ENCODE results near the gene SLC4A11.

Gene SLC4A11

DNA sequence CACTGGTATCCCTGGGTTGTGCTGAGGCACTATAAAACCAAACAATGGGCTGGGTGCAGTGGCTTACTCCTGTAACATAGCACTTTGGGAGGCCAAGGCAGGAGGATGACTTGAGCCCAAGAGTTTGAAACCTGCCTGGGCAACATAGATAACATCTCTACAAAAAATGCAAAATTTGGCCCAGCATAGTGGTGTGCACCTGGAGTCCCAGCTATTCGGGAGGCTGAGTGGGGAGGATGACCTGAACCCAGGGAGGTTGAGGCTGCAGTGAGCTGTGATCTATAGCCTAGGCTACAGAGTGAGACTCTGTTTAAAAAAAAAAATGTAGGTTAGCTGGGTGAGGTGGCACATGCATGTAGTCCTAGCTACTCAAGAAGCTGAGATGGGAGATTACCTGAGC is 7.7 kb upstream of the SLC4A11 start:
- no peak for DNase-seq (ENCODE audit: low spot score)

DNA sequence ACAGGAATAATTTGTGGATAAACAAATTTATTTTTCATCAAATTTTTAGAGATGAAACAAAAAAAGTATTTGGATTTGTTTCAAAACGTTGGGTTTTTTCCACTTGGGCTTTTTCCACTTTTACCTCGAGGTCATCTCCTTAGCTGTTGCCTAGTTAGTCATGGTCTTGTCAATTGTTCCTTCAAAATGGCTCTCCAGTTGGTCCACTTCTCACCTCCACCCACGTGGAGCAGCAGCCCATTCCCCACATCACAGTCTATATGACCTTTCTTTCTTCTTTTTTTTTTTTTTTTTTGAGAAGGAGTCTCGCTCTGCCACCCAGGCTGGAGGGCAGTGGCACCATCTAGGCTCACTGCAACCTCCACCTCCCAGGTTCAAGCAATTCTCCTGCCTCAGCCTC is 6.7 kb upstream of the SLC4A11 start:
- DNase-seq (ENCODE audit: low spot score), result no peak

- DNase-seq (ENCODE audit: low spot score), result no peak
Measured at GRCh38 chr20:3245156-3245555, 6.2 kb upstream of the SLC4A11 start.

DNA sequence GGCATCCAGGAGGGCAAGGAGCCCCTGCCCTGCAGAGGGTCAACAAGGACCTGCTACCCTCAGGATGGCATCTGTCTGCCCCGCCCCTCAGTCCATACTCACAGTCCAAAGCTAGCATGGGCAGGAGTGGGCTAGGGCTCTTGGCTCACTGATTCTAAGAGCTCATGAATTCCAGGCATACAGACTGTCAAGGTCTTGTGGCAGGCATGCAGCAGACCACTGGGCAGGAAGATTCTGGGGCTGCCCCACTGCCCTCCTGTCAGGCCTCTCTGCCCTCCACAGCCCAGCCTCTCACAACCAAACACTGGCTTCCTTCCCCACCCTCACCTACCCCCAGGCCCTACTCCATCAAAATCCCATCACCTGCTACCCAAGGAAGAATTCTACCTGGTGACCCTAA is 5.6 kb upstream of the SLC4A11 start:
- no peak for DNase-seq (ENCODE audit: low spot score)

DNA sequence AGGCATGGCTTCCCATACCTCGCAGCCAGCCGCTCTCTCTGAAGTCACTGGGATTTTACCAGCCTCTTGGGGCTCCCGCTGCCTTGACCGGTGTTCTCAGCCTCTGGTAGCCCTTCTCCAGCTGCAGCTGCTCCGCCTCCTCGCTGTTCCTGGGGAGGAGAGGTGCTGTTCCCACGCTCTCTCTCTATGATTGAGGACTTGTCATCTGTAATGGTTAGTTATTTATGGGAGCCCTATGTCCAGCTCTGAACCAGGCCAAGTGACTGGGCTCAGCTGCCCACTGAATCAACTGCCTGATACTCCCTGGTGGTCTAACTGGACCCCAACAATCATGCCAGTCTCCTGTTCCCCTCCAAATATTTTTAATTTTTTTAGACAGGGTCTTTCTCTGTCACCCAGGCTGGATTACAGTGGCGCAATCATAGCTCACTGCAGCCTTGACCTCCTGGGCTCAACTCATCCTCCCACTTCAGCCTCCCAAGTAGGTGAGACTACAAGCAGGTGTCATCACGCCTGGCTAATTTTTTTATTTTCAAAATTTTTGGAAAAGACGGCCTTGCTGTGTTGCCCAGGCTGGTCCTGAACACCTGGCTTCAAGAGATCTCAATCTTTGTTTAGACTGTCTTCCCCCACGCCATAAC is 4.8 kb upstream of the SLC4A11 start:
- no peak for DNase-seq (ENCODE audit: low spot score)

- DNase-seq (ENCODE audit: low spot score), result no peak
Measured at GRCh38 chr20:3242172-3242692, 3.2 kb upstream of the SLC4A11 start.

DNA sequence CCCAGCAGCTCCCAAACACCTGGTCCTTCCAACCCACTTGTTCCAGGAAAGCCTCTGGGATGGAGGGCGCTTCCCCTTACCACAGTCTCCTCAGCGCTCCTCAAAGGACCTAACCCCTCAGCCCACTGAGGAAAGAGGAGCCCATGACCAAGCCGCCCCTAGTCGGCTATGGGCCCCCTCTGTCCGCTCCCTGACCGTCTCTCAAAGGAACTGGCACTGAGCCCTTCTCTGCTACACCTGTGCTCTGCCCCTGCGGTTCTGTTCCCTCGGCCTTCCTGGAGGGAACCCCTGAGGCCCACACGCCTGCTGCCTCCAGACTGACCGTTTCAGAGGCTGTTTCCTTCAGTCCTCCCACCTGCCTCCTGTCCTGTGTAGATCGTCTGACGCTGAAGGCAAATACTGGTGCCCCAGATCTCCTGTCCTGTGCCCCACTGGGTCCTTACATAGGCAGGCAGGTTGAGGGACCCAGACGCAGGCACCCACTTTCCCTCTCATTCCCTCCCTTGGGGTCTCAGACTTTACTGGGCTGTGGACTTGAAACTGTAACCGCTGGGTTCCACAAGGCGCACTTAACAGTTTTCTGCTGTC is 1.9 kb upstream of the SLC4A11 start:
- no peak for DNase-seq (ENCODE audit: low spot score)

DNA sequence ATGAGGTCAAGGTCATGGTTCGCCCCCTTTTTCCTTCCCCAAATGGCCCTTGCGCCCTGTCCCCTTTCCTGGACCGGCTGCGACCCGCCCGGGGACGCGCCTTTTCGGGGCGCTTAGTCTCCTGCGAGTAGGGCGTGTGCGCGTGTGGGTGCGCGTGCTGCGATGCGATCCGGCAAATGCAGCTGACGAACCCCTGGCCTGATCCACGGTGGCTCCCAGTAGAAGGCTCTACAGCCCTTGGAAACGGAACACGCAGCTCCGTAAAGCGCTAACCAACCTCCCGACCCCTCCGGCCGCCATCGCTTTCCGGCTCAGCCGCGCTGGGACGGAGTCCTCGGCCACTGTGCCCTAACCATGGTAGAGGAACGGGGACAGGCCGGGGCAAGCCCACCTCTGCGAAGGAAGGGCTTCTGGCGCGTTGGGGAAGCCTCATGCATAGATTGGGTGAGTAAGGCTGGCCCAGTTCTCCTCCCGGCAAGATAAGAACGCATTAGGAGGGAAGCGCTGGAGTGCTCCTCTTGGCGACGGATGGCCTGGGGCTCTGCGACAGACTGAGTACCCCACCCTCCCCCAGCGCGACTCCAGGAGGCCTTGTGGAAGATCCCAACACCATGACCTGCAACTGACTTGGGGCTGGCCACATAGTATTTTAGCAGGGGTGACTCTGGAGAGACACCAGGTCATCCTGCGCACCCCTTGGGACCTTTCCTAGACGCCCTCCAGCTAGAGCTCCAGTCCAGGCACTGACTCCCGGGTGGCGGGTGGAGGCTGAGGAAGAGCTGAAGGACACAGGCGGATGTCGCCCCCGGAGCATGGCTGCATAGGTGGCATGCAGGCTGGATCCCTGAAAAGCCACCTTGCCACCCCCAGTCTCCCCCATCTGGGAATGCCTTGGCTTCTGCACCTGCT is 1.1 kb upstream of the SLC4A11 start:
- peak; percentile 56 for DNase-seq (ENCODE audit: low spot score)

- DNase-seq (ENCODE audit: low spot score), result peak; percentile 80
Measured at GRCh38 chr20:3238616-3239025, 369 bp downstream of the SLC4A11 start.

- DNase-seq (ENCODE audit: low spot score), result no peak
Measured at GRCh38 chr20:3237958-3238615, 903 bp downstream of the SLC4A11 start.

GRCh38 chr20:3237011-3237957 is 1.7 kb downstream of the SLC4A11 start:
- DNase-seq (ENCODE audit: low spot score), result no peak

GRCh38 chr20:3235666-3236324 is 3.2 kb downstream of the SLC4A11 start:
- DNase-seq (ENCODE audit: low spot score), result no peak

DNA sequence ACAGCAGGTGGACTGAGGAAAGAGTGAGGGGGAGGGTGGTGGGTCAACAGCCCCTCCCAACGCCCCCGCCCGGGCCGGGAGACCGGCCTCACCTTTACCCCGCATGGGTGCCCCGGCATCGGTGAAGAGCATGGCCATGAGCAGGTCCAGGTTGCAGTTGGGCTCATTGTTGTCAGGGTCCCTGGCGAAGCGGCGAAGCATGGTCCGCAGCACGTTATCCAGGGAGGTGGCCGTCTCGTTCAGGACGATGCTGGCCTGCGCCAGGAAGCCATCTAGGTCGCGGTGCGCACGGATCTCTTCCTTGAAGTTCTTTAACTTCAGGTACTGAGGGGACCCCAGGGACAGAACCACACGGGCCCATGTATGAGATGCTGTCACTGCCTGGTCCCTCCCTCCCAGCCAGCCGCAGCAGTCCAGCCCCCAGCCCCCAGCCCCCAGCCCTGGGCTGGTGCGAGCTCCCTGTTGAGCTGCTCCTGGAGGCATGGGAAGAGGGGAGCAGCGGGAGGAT is 4.9 kb downstream of the SLC4A11 start:
- no peak for DNase-seq (ENCODE audit: low spot score)

DNA sequence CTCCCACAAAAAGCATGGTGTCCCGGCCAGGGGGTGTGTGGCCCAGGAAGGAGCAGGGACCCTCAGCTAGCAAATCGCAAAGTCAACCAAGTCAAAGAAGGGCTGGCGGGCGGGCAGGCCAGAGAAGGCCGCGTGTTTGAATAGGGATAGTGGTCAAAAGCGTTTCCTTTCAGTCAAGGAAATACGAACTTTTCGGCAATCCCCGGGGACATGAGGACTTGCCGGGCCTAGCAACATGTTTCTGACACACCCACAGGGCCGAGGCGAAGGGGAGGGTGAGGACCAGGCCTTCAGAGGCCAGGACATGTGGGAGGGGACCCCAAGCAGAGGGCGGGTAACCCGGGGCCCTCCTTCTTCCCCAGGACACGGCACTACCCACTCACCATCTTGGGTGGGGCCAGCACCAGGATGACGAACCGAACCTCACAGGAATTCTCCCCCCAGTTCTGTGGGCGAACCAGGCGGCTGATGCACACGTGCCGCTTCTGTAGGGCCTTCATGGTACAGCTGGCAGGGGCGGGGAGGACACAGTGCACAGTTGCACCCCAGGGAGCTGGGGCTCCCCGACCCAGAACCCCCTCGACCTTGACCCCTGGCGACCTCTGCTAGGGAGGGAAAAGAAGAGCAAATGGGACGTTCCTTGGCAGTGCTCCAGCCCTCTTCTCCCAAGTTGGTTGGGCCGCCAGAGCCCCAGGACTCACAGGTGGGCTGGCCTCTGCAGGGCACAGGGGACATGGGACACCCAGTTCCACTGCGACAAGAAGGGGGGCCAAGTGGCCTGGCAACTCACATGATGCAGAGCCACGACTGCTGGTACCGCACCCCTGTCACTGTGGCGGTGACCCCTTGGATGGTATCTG is 5.6 kb downstream of the SLC4A11 start:
- no peak for DNase-seq (ENCODE audit: low spot score)

- DNase-seq (ENCODE audit: low spot score), result no peak
Measured at GRCh38 chr20:3231889-3232588, 7.0 kb downstream of the SLC4A11 start.

GRCh38 chr20:3231116-3231515 is 7.9 kb downstream of the SLC4A11 start:
- DNase-seq (ENCODE audit: low spot score), result no peak

DNA sequence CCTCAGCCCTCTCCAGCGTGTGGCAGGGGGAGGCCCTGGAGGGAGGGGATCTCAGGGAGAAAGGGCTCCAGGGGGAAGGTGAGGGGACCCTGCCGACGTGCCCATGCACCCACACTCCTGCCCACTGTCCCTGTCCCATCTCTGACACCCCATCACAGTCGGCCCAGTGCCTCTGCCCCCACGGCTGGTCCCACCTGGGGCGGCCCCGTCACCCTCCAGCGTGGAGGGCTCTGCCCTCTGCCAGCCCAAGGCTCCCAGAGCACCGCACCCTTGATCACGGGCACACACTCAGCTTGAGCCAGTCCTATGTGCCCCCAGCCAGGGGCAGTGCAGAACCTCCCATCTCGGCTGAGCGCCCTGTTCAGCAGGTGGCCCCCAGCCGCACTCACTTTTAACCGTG is 9.2 kb downstream of the SLC4A11 start:
- no peak for DNase-seq (ENCODE audit: low spot score)

- no peak for DNase-seq (ENCODE audit: low spot score)
Measured at GRCh38 chr20:3229158-3229557, 9.8 kb downstream of the SLC4A11 start.

GRCh38 chr20:3228750-3229032 is 10.3 kb downstream of the SLC4A11 start:
- DNase-seq (ENCODE audit: low spot score), result no peak
